Uterus (tissue), 4 donors: ENCODE results near the gene SUGP2. TPM values are rescaled to one million over a fixed set of nuclear protein-coding genes. Genes with fewer than 3 reads are reported as not detected.

ENCODE experiments used
- DNase-seq, 2 donors: peaks; one replicate each; pipeline ENCODE4 v3.0.0-alpha.2; 2019 to 2020
- H3K27ac ChIP-seq, 2 donors: fragments of 200-600 bp; sonication (generic); 1 replicate in 1 of 2; 2 replicates in 1 of 2; pipeline ENCODE4 v1.5.1; 2016 to 2018
- H3K27me3 ChIP-seq, 2 donors: fragments of 200-600 bp; sonication (generic); one replicate each; pipeline ENCODE4 v1.5.1; 2018 to 2019; ENCODE audit warnings: control low read depth in 1 of 2
- H3K36me3 ChIP-seq, 2 donors: fragments of 200-600 bp; sonication (generic); one replicate each; pipeline ENCODE4 v1.5.1; 2019; ENCODE audit warnings: control low read depth in 1 of 2
- H3K4me1 ChIP-seq, 2 donors: fragments of 200-600 bp; sonication (generic); one replicate each; pipeline ENCODE4 v1.5.1; 2018 to 2019; ENCODE audit warnings: control low read depth in 1 of 2
- H3K4me3 ChIP-seq, 2 donors: fragments of 200-600 bp; sonication (generic); 1 replicate in 1 of 2; 2 replicates in 1 of 2; pipeline ENCODE4 v1.5.1; 2018 to 2019; ENCODE audit warnings: mild to moderate bottlenecking in 1 of 2
- H3K9me3 ChIP-seq, 2 donors: fragments of 200-600 bp; sonication (generic); one replicate each; pipeline ENCODE4 v1.5.1; 2019; ENCODE audit warnings: control low read depth in 1 of 2
- CTCF ChIP-seq, 4 experiments: fragments of 200-600 bp in 2 of 4; fragments of 450-650 bp in 2 of 4; sonication (generic) in 2 of 4; IDR thresholded peaks; one replicate each; pipeline ENCODE4 v1.5.1; 2016 to 2019; ENCODE audit warnings: antibody characterized with exemption in 4 of 4, mild to moderate bottlenecking in 2 of 4, moderate library complexity in 1 of 4
- POLR2A ChIP-seq, 2 donors: fragments of 450-650 bp; IDR thresholded peaks; one replicate each; pipeline ENCODE4 v1.6.1; 2016; ENCODE audit warnings: antibody characterized with exemption in 2 of 2, mild to moderate bottlenecking in 1 of 2, moderate library complexity in 1 of 2
- intact Hi-C: fragments of 100-400 bp; cut with DNase I; formaldehyde crosslinking; loops from one replicate; pipeline ENCODE4 v1.15.1; 2023; ENCODE audit warnings: low total_unique reads
- total RNA-seq, 4 donors: library from RNA; depleted of rRNA in 3 of 4; stranded (reverse); fragments of >200 nt in 3 of 4; gene quantifications; one replicate each; pipeline versions ENCODE4 v1.1.0 to v1.2.4, GENCODE V29; 2014 to 2023
- donor health status: DM: yes; HTN: yes; CAD: no.

The SUGP2 gene
- total RNA-seq, 4 donors from 2014 or later: 22.5 to 95.8 (median 53.7) TPM

- Histone ChIP-seq H3K36me3 (no peaks in the 10 kb centered on the region), H3K9me3 (no peaks in the 10 kb centered on the region), H3K4me3 (no peak overlapping the region), H3K27me3 (no peaks in the 10 kb centered on the region), H3K4me1 (no peaks in the 10 kb centered on the region), H3K27ac (no peak overlapping the region)
- intact Hi-C loops: no loop called here
- DNase-seq: no peak
- no peak for TF ChIP-seq CTCF (IDR thresholded peaks at IDR 0.05)
Measured at GRCh38 chr19:19054315-19054938, 21.1 kb upstream of the SUGP2 start.

- no peak overlapping the region for H3K4me3 ChIP-seq
- DNase-seq: peak; percentile 61 to 62
- no peaks in the 10 kb centered on the region for H3K27me3 ChIP-seq
- no peaks in the 10 kb centered on the region for H3K4me1 ChIP-seq
- intact Hi-C loops: no loop called here
- H3K27ac ChIP-seq: no peak overlapping the region
- H3K36me3 ChIP-seq: no peaks in the 10 kb centered on the region
- H3K9me3 ChIP-seq: no peaks in the 10 kb centered on the region
- no peak for TF ChIP-seq POLR2A (IDR thresholded peaks at IDR 0.05)
- peak; percentile 63 to 74 (median 66) for TF ChIP-seq CTCF (IDR thresholded peaks at IDR 0.05)
Measured at GRCh38 chr19:19053508-19054314, 20.4 kb upstream of the SUGP2 start.

GRCh38 chr19:19052921-19053320, 19.6 kb upstream of the SUGP2 start:
- Histone ChIP-seq H3K4me1 (no peaks in the 10 kb centered on the region), H3K27me3 (no peaks in the 10 kb centered on the region), H3K4me3 (no peak overlapping the region), H3K27ac (no peak overlapping the region), H3K36me3 (no peaks in the 10 kb centered on the region), H3K9me3 (no peaks in the 10 kb centered on the region)
- intact Hi-C loops: no loop called here
- no peak for DNase-seq
- TF ChIP-seq POLR2A (IDR thresholded peaks at IDR 0.05): no peak
- no peak for TF ChIP-seq CTCF (IDR thresholded peaks at IDR 0.05)

- no peak for TF ChIP-seq CTCF (IDR thresholded peaks at IDR 0.05)
- no peak for TF ChIP-seq POLR2A (IDR thresholded peaks at IDR 0.05)
- no peaks in the 10 kb centered on the region for H3K27me3 ChIP-seq
- H3K9me3 ChIP-seq: no peaks in the 10 kb centered on the region
- H3K27ac ChIP-seq: no peak overlapping the region
- DNase-seq: no peak
- no peaks in the 10 kb centered on the region for H3K36me3 ChIP-seq
- intact Hi-C loops: no loop called here
- H3K4me3 ChIP-seq: no peak overlapping the region
- H3K4me1 ChIP-seq: no peaks in the 10 kb centered on the region
Measured at GRCh38 chr19:19051478-19052213, 18.3 kb upstream of the SUGP2 start.

GRCh38 chr19:19050731-19051130, 17.4 kb upstream of the SUGP2 start:
- intact Hi-C loops: no loop called here
- H3K4me3 ChIP-seq: no peak overlapping the region
- H3K4me1 ChIP-seq: no peaks in the 10 kb centered on the region
- TF ChIP-seq CTCF (IDR thresholded peaks at IDR 0.05): no peak
- no peak for TF ChIP-seq POLR2A (IDR thresholded peaks at IDR 0.05)
- no peaks in the 10 kb centered on the region for H3K9me3 ChIP-seq
- no peaks in the 10 kb centered on the region for H3K36me3 ChIP-seq
- DNase-seq: no peak
- H3K27me3 ChIP-seq: no peaks in the 10 kb centered on the region
- no peak overlapping the region for H3K27ac ChIP-seq
